ENCODE measurements around the gene PHAF1.
"Not testable (repeated sequence)": the region's sequence is repeated elsewhere in the genome, so short reads cannot be mapped to it uniquely, and the experiment has no call there.

PHAF1 gene

GRCh38 chr16:67104061-67104460 is 5.7 kb upstream of the PHAF1 start:
- DNase-seq (ENCODE audit: insufficient read length, low spot score) (peak; percentile 54), FAIRE-seq (peak; percentile 33)

DNA sequence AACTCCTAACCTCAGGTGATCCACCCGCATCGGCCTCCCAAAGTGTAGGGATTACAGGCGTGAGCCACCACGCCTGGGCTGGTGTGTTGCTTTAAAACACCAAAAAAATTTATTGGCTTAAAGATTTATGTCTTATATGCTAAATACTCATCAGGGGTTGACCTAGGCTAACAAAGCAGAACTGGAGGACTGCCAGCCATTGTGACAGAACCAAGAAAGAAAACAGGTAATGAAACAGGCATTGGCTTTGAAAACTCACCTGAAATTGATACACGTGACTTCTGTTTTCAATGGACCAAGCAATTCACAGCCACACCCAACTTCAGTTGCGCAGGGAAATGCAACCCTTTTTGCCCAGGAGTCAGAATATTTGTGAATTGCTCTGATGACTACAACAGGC is 4.9 kb upstream of the PHAF1 start:
- no peak for DNase-seq (ENCODE audit: insufficient read length, low spot score)
- FAIRE-seq: no peak

GRCh38 chr16:67105246-67105645 is 4.5 kb upstream of the PHAF1 start:
- no peak for FAIRE-seq
- no peak for DNase-seq (ENCODE audit: insufficient read length, low spot score)

- FAIRE-seq: no peak
- no peak for DNase-seq (ENCODE audit: insufficient read length, low spot score)
Measured at GRCh38 chr16:67105881-67106280, 3.9 kb upstream of the PHAF1 start.

- DNase-seq (ENCODE audit: insufficient read length, low spot score) (no peak), FAIRE-seq (no peak)
Measured at GRCh38 chr16:67108489-67108888, 1.3 kb upstream of the PHAF1 start.

- FAIRE-seq (no peak), DNase-seq (ENCODE audit: insufficient read length, low spot score) (no peak)
Measured at GRCh38 chr16:67108931-67109406, 772 bp upstream of the PHAF1 start.

GRCh38 chr16:67111951-67112444 is 2.3 kb downstream of the PHAF1 start:
- DNase-seq (ENCODE audit: insufficient read length, low spot score): no peak
- FAIRE-seq: no peak

- FAIRE-seq (no peak), DNase-seq (ENCODE audit: insufficient read length, low spot score) (no peak)
Measured at GRCh38 chr16:67112591-67113399, 3.1 kb downstream of the PHAF1 start.

GRCh38 chr16:67114793-67115192 is 5.1 kb downstream of the PHAF1 start:
- FAIRE-seq (no peak), DNase-seq (ENCODE audit: insufficient read length, low spot score) (no peak)

DNA sequence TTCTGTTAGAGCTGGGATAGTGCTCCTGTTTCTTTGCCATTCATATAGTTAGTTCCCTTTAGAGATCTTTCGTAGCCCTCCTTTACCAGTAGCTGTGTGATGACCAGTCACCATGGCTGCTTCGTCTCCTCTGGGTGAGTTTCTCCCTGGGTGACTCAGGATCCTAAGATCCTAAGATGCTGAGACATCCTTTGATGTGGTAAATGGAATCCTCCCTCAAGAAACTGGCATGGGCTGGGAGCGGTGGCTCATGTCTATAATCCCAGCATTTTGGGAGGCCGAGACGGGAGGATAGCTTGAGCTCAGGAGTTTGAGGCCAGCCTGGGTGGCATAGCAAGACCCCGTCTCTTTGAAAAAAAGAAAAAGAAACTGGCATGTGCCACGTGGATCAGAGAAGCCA is 5.9 kb downstream of the PHAF1 start:
- FAIRE-seq: peak; percentile 48

GRCh38 chr16:67116388-67117311 is 6.9 kb downstream of the PHAF1 start:
- DNase-seq (ENCODE audit: insufficient read length, low spot score): no peak
- FAIRE-seq: no peak

More for the DNA sequence above, 5.9 kb downstream of the PHAF1 start:
- DNase-seq (ENCODE audit: insufficient read length, low spot score): peak; percentile 84

DNA sequence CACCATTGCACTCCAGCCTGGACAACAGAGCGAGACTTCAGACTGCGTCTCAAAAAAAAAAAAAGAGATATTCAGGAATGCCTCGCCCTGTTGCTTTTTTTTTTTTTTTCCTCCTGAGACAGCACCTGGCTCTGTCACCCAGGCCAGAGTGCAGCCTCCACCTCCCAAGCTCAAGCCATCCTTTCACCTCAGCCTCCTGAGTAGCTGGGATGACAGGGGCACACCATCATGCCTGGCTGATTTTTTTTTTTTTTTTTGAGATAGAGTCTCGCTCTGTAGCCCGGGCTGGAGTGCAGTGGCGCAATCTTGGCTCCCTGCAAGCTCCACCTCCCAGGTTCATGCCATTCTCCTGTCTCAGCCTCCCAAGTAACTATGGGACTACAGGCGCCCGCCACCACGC is 8.0 kb downstream of the PHAF1 start:
- FAIRE-seq (no peak), DNase-seq (ENCODE audit: insufficient read length, low spot score) (no peak)

- FAIRE-seq: no peak
- no peak for DNase-seq (ENCODE audit: insufficient read length, low spot score)
Measured at GRCh38 chr16:67120025-67120424, 10.3 kb downstream of the PHAF1 start.

DNA sequence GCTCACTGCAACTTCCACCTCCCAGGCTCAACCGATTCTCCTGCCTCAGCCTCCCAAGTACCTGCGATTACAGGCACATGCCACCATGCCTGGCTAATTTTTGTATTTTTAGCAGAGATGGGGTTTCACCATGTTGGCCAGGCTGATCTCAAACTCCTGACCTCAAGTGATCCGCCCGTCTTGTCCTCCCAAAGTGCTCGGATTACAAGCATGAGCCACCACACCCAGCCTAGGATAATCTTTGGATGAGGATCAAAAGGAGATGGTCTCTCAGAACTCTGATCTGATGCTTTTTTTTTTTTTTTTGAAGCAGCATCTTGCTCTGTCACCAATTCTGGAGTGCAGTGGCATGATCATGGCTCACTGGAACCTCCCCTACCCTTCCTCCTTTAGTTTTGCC is 13.1 kb downstream of the PHAF1 start:
- not testable (repeated sequence) for FAIRE-seq

GRCh38 chr16:67128417-67128816 is 18.7 kb downstream of the PHAF1 start:
- no peak for FAIRE-seq
- DNase-seq (ENCODE audit: insufficient read length, low spot score): no peak

More for the DNA sequence above, 13.1 kb downstream of the PHAF1 start:
- DNase-seq (ENCODE audit: insufficient read length, low spot score): not testable (repeated sequence)

DNA sequence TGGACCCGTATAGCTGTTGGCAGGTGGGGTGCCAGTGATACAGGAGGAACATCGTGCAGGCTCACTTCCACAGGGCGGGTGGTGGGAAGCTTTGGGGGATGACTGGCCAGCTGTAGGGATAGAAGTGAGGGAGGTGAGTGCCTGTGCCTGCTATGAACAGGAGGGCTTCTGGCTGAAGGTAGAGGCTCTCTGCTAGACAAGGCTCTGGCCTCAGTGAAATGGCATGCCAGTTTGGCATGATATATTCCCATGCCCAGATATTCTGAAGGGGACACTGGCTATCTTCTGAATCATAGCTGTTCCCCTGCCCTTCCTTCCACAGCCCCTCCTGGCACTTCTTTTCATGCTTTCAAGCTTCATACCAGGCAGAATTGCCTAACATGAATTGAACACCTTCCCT is 19.1 kb downstream of the PHAF1 start:
- DNase-seq (ENCODE audit: insufficient read length, low spot score): no peak
- no peak for FAIRE-seq

DNA sequence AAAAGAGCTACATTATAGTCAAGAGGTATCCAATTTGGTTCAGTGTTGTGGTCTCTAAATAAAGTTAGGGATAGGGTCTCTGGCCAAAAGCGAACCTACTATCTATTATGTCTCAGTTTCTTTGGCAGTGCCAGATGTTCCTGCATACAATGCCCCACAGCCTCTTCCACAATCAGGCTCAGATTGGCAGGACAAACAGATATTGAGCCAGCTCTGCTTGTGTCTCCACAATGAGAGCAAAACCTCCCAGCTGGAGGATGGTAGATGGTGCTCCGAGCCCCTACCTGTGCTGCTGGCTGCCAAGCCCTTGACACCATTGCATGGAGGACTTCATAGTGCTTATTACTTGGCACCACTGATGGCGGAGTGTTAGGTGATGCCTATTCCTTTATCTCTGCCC is 19.7 kb downstream of the PHAF1 start:
- FAIRE-seq (no peak), DNase-seq (ENCODE audit: insufficient read length, low spot score) (no peak)

- FAIRE-seq (no peak), DNase-seq (ENCODE audit: insufficient read length, low spot score) (no peak)
Measured at GRCh38 chr16:67137605-67138004, 27.9 kb downstream of the PHAF1 start.

DNA sequence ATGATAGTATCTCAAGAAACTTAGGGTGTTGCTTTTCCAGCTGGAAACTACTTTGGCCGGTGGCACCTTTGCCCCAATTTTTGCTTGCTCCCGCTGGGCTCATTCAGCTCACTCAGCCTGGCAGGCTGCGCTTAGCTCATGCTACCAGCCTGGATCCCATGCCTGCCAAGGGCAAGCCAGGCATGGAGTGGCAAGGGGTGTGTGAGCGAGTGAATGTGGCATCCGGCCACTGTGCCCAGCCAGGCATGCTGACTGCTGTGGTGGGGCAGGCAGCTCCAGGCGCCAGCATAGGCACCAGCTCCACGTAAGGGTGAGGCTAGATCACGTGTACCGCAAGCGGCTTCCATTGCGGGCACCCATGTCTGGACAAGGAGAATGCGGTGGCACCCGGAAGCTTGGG is 31.6 kb downstream of the PHAF1 start:
- DNase-seq (ENCODE audit: insufficient read length, low spot score): no peak
- no peak for FAIRE-seq

GRCh38 chr16:67142342-67142741 is 32.6 kb downstream of the PHAF1 start:
- no peak for FAIRE-seq
- no peak for DNase-seq (ENCODE audit: insufficient read length, low spot score)

DNA sequence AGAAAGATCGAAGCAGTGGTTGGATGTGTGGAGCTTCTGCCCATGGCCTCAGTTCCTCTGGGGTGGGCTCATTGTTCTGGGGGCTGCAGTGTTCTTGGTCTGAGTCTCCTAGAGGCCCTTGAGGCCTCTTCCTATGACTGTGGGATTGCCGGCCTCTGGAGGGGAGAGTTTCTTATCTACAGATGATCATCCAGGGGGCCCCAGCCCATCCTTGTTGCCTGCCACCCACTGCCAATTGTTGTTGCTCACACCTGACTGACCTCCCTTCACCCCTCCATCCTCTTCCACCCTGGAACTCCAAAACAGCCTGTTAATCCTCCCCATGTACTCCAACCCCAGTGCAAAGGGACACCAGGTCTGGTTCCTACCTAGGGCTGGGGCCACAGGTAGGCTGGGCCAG is 35.2 kb downstream of the PHAF1 start:
- DNase-seq (ENCODE audit: insufficient read length, low spot score) (no peak), FAIRE-seq (no peak)
